ENCODE results near the gene CASP5. TPM values are rescaled to one million over a fixed set of nuclear protein-coding genes. Genes with fewer than 3 reads are reported as not detected.

Gene CASP5
- polyA plus RNA-seq, 3 donors, result 2.3 to 6.4 (median 4.4) TPM

DNA sequence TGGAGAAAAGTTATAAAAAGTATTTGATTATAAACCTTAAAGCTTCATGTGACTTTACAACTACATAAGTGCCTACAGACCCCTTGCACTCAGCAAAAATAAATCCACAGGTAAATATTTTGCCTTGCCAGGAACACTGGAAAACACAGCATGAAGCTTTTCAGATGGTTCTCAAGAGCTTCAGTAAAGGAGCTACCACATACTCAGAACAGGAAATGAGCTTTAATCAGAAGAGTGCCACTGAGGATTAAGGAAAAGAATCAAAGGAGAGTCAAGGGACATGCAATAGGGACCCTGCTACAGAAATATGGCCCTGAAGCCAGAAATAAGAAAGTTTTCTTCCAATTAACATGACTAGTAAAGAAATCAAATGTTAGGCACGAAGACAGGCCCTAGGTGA is 10.8 kb upstream of the CASP5 start:
- H3K9me3 Mint-ChIP-seq, result peaks cover 0 to 6% (median 0%) of the 10 kb centered on the region in 7 donors
- H3K27me3 ChIP-seq (ENCODE audit: control insufficient read depth in 2 of 2, insufficient read depth in 2 of 2, low read length in 2 of 2), result no peaks in the 10 kb centered on the region
- peaks cover 25% of the 10 kb centered on the region for H4K20me1 ChIP-seq (ENCODE audit: insufficient read depth, low read length)
- H3K4me1 Mint-ChIP-seq, result peaks cover 75% of the 10 kb centered on the region
- H3K27me3 Mint-ChIP-seq (ENCODE audit: low read depth in 3 of 3), result peaks cover 0 to 1% (median 0%) of the 10 kb centered on the region in 3 donors
- TF ChIP-seq, protein P1, sequence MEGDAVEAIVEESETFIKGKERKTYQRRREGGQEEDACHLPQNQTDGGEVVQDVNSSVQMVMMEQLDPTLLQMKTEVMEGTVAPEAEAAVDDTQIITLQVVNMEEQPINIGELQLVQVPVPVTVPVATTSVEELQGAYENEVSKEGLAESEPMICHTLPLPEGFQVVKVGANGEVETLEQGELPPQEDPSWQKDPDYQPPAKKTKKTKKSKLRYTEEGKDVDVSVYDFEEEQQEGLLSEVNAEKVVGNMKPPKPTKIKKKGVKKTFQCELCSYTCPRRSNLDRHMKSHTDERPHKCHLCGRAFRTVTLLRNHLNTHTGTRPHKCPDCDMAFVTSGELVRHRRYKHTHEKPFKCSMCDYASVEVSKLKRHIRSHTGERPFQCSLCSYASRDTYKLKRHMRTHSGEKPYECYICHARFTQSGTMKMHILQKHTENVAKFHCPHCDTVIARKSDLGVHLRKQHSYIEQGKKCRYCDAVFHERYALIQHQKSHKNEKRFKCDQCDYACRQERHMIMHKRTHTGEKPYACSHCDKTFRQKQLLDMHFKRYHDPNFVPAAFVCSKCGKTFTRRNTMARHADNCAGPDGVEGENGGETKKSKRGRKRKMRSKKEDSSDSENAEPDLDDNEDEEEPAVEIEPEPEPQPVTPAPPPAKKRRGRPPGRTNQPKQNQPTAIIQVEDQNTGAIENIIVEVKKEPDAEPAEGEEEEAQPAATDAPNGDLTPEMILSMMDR (IDR thresholded peaks at IDR 0.05), result no peak
- H3K4me1 ChIP-seq (ENCODE audit: control insufficient read depth in 1 of 2, insufficient read depth in 2 of 2, low read length in 2 of 2), result peaks cover 48 to 86% of the 10 kb centered on the region in 2 donors
- peak overlapping the region; percentile 66 to 89 for H3K27ac ChIP-seq (ENCODE audit: low read depth in 1 of 2, low read length in 2 of 2)
- DNase-seq, result peak in 1 of 3 donors; percentile 53
- intact Hi-C loops (cut with micrococcal nuclease), result loop anchor here (10.0 kb wide), 3 partner anchors 71 to 189 kb away; no protein-coding TSS in a partner anchor
- H3K4me3 Mint-ChIP-seq, result peak overlapping the region; percentile 98 to 99
- peak overlapping the region; percentile 66 for H3K9ac ChIP-seq (ENCODE audit: insufficient read depth, low read length, poor library complexity, severe bottlenecking)
- peak overlapping the region; percentile 59 to 99 (median 81) for H3K4me3 ChIP-seq (replicated peaks in 1 of 3; ENCODE audit: low read depth in 2 of 3, low read length in 3 of 3)
- WGBS (ENCODE audit: insufficient coverage), result no CpG with 5 or more reads among the region's 1 CpG
- H3K79me2 ChIP-seq (ENCODE audit: insufficient read depth, low read length), result peaks cover 76% of the 10 kb centered on the region
- H3K27ac Mint-ChIP-seq, result peak overlapping the region; percentile 89 to 100 (median 99)
- H3K9me3 ChIP-seq (replicated peaks in 1 of 2; ENCODE audit: control insufficient read depth in 1 of 2, insufficient read depth in 1 of 2, low read length in 2 of 2), result no peaks in the 10 kb centered on the region
- H3K36me3 ChIP-seq (replicated peaks in 1 of 2; ENCODE audit: control insufficient read depth in 1 of 2, insufficient read depth in 2 of 2, low read length in 2 of 2), result peaks cover 31 to 39% of the 10 kb centered on the region in 2 donors
- no peak overlapping the region for H2AFZ ChIP-seq (ENCODE audit: insufficient read depth, low read depth, low read length, poor library complexity, severe bottlenecking)
- peaks cover 48 to 60% of the 10 kb centered on the region in 2 donors for H3K36me3 Mint-ChIP-seq
- H3K4me2 ChIP-seq (replicated peaks; ENCODE audit: extremely low read depth, low read length, poor library complexity, severe bottlenecking), result peak overlapping the region; percentile 93

GRCh38 chr11:105033343-105033742 is 10.4 kb upstream of the CASP5 start:
- peaks cover 0 to 4% (median 0%) of the 10 kb centered on the region in 7 donors for H3K9me3 Mint-ChIP-seq
- peak overlapping the region; percentile 98 to 99 for H3K4me3 Mint-ChIP-seq
- peak overlapping the region; percentile 93 for H3K4me2 ChIP-seq (replicated peaks; ENCODE audit: extremely low read depth, low read length, poor library complexity, severe bottlenecking)

More at GRCh38 chr11:105033343-105033742, 10.4 kb upstream of the CASP5 start:
- Histone ChIP-seq H3K4me1 (ENCODE audit: control insufficient read depth in 1 of 2, insufficient read depth in 2 of 2, low read length in 2 of 2) (peaks cover 52 to 90% of the 10 kb centered on the region in 2 donors), H3K9me3 (replicated peaks in 1 of 2; ENCODE audit: control insufficient read depth in 1 of 2, insufficient read depth in 1 of 2, low read length in 2 of 2) (no peaks in the 10 kb centered on the region), H4K20me1 (ENCODE audit: insufficient read depth, low read length) (peaks cover 29% of the 10 kb centered on the region), H3K27ac (ENCODE audit: low read depth in 1 of 2, low read length in 2 of 2) (peak overlapping the region; percentile 66 to 89), H2AFZ (ENCODE audit: insufficient read depth, low read depth, low read length, poor library complexity, severe bottlenecking) (no peak overlapping the region), H3K27me3 (ENCODE audit: control insufficient read depth in 2 of 2, insufficient read depth in 2 of 2, low read length in 2 of 2) (no peaks in the 10 kb centered on the region), H3K79me2 (ENCODE audit: insufficient read depth, low read length) (peaks cover 78% of the 10 kb centered on the region), H3K36me3 (replicated peaks in 1 of 2; ENCODE audit: control insufficient read depth in 1 of 2, insufficient read depth in 2 of 2, low read length in 2 of 2) (peaks cover 36 to 39% of the 10 kb centered on the region in 2 donors), H3K4me3 (replicated peaks in 1 of 3; ENCODE audit: low read depth in 2 of 3, low read length in 3 of 3) (peak overlapping the region; percentile 59 to 99 (median 81)), H3K9ac (ENCODE audit: insufficient read depth, low read length, poor library complexity, severe bottlenecking) (peak overlapping the region; percentile 66)
- intact Hi-C loops (cut with micrococcal nuclease), result loop anchor here (10.0 kb wide), 3 partner anchors 71 to 189 kb away; no protein-coding TSS in a partner anchor
- H3K27ac Mint-ChIP-seq, result peak overlapping the region; percentile 89 to 100 (median 99)
- DNase-seq, result peak; percentile 55 to 97 (median 64)
- peaks cover 49 to 60% of the 10 kb centered on the region in 2 donors for H3K36me3 Mint-ChIP-seq
- H3K27me3 Mint-ChIP-seq (ENCODE audit: low read depth in 3 of 3), result peaks cover 0 to 1% (median 0%) of the 10 kb centered on the region in 3 donors
- no CpG with 5 or more reads among the region's 3 CpGs for WGBS (ENCODE audit: insufficient coverage)
- H3K4me1 Mint-ChIP-seq, result peaks cover 76% of the 10 kb centered on the region
- TF ChIP-seq, protein P1 (IDR thresholded peaks at IDR 0.05), result no peak

All from CD14-positive monocyte (primary cell).